Right cardiac atrium (tissue), 5 donors: ENCODE data around the gene FAM241A. TPM values are rescaled to one million over a fixed set of nuclear protein-coding genes. Genes with fewer than 3 reads are reported as not detected.
A peak's percentile ranks its signal among the peaks of the same experiment; 100 is the strongest.
"Not testable (repeated sequence)": the region's sequence is repeated elsewhere in the genome, so short reads cannot be mapped to it uniquely, and the experiment has no call there.

ENCODE experiments used
- ATAC-seq, 2 donors: fragments of 200-7000 bp; cut with Tn5 transposase; one replicate each; pipeline versions ENCODE4 v1.8.0 to v1.9.1; 2020; ENCODE audit warnings: moderate library complexity in 2 of 2, mild to moderate bottlenecking in 1 of 2
- DNase-seq, 3 donors: peaks; one replicate each; pipeline ENCODE4 v3.0.0-alpha.2; 2020
- H3K27ac ChIP-seq: one replicate; pipeline ENCODE4 v1.5.1; 2013; ENCODE audit warnings: mild to moderate bottlenecking, low read length, control low read depth, moderate library complexity
- H3K27me3 ChIP-seq: one replicate; pipeline ENCODE4 v1.6.1; 2013; ENCODE audit not compliant: control insufficient read depth, insufficient read depth
- H3K4me1 ChIP-seq: one replicate; pipeline ENCODE4 v1.6.1; 2013; ENCODE audit warnings: low read length; ENCODE audit not compliant: control insufficient read depth, insufficient read depth
- H3K4me3 ChIP-seq: one replicate; pipeline ENCODE4 v1.5.1; 2013; ENCODE audit warnings: low read length, control low read depth
- H3K9me3 ChIP-seq: one replicate; pipeline ENCODE4 v1.6.1; 2013; ENCODE audit warnings: low read length; ENCODE audit not compliant: control insufficient read depth
- WGBS: extraction: QIAGEN DNeasy Blood & Tissue Kit; methylation state at CpG from one replicate; pipeline ENCODE4 v1.1.7; 2013; 5-methylcytosine and 5-hydroxymethylcytosine counted together
- intact Hi-C, 4 donors: fragments of 100-400 bp; cut with DNase I; formaldehyde crosslinking; loops; one replicate each; pipeline versions ENCODE4 v1.11.0 to v1.14.0; 2022 to 2023
- polyA plus RNA-seq: library from polyadenylated mRNA; stranded (reverse); fragments of 200-250 nt; gene quantifications from one replicate; pipeline ENCODE4 v1.2.3, GENCODE V29; 2013
- total RNA-seq, 4 donors: library from RNA; stranded (reverse); fragmentation: NEBNext Ultra II Directional; extraction: Animal tissue kit (Norgen Biotek cat#: 25700); gene quantifications; one replicate each; pipeline ENCODE4 v1.2.1, GENCODE V29; 2021
- donor health status: healthy with polysubstance abuse.
- donor health status: DM: no; HTN: yes; CAD: no.
- donor health status: DM: no; HTN: no; CAD: no.
- donor health status: DM: no; HTN: yes; CAD: no; lungs with severe emphysema.
- donor health status: DM: yes; HTN: yes; CAD: no.

The FAM241A gene
- total and polyA plus RNA-seq, 5 donors, result 4.8 to 7.9 (median 6.8) TPM

DNA sequence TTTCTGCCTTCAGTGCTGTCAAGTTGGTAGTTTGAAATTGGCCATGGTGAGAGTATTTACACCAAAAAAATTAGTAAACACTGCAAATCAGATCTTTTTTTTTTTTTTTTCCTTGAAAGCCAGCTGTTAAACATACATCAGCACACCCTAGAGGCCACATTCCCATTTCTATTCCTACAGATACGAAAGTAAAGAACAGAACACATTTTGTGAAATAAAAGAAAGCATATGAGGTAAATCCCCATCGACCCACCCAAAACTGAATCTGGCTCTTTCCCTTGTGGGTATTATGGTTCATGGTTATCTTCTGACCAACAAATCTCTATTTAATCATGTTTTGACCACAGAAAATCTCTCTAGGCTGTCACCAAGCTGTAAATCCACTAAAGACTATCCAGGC lies 44.5 kb downstream of the FAM241A start:
- Histone ChIP-seq H3K4me3 (no peak overlapping the region), H3K27me3 (no peaks in the 10 kb centered on the region), H3K4me1 (no peaks in the 10 kb centered on the region), H3K9me3 (no peaks in the 10 kb centered on the region), H3K27ac (no peak overlapping the region)
- no peak for DNase-seq
- ATAC-seq, result no peak
- 56% methylated on average over 2 of the region's 2 CpGs for WGBS
- intact Hi-C loops, result no loop called here

GRCh38 chr4:112190684-112191083 lies 45.4 kb downstream of the FAM241A start:
- intact Hi-C loops, result no loop called here
- WGBS, result 86% methylated on average over 8 of the region's 8 CpGs
- DNase-seq (no peak), ATAC-seq (no peak)
- H3K27me3 ChIP-seq, result no peaks in the 10 kb centered on the region
- H3K4me3 ChIP-seq, result no peak overlapping the region
- H3K27ac ChIP-seq, result no peak overlapping the region
- no peaks in the 10 kb centered on the region for H3K4me1 ChIP-seq
- H3K9me3 ChIP-seq, result no peaks in the 10 kb centered on the region

DNA sequence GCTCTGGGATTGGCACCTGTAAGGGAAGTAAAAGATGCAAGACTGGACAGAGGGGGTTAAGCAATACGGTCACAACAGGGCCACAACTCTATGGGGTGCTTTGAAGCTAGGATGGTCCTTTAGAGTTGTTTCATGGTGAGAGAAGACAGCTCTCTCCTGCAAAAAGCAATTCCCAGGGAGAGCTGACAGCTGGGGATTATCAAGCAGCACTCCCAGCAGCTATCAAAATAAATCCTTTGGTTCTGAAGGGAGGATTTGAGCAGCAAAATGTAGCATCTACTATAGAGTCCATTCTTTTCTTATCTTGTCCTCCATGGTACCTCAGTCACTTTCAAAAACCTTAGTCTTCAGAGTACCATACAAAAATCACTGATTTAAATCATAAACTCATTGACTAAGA lies 51.2 kb downstream of the FAM241A start:
- intact Hi-C loops, result no loop called here
- DNase-seq (no peak), ATAC-seq (no peak)
- Histone ChIP-seq H3K4me1 (no peaks in the 10 kb centered on the region), H3K4me3 (no peak overlapping the region), H3K27me3 (no peaks in the 10 kb centered on the region), H3K9me3 (no peaks in the 10 kb centered on the region), H3K27ac (no peak overlapping the region)
- 35% methylated on average over 1 of the region's 1 CpG for WGBS

GRCh38 chr4:112199041-112199440 lies 53.8 kb downstream of the FAM241A start:
- DNase-seq, result no peak
- 63% methylated on average over 1 of the region's 1 CpG for WGBS
- H3K4me1 ChIP-seq, result no peaks in the 10 kb centered on the region
- H3K27ac ChIP-seq, result no peak overlapping the region
- no peak overlapping the region for H3K4me3 ChIP-seq
- intact Hi-C loops, result no loop called here
- H3K27me3 ChIP-seq, result no peaks in the 10 kb centered on the region
- no peaks in the 10 kb centered on the region for H3K9me3 ChIP-seq
- ATAC-seq, result no peak

GRCh38 chr4:112201915-112202505 lies 56.8 kb downstream of the FAM241A start:
- no peaks in the 10 kb centered on the region for H3K4me1 ChIP-seq
- WGBS, result 76% methylated on average over 4 of the region's 4 CpGs
- DNase-seq, result no peak
- no peak for ATAC-seq
- no peak overlapping the region for H3K4me3 ChIP-seq
- intact Hi-C loops, result no loop called here
- H3K9me3 ChIP-seq, result no peaks in the 10 kb centered on the region
- no peaks in the 10 kb centered on the region for H3K27me3 ChIP-seq
- H3K27ac ChIP-seq, result no peak overlapping the region

- Histone ChIP-seq H3K9me3 (no peaks in the 10 kb centered on the region), H3K27me3 (no peaks in the 10 kb centered on the region), H3K4me1 (no peaks in the 10 kb centered on the region), H3K27ac (no peak overlapping the region), H3K4me3 (no peak overlapping the region)
- intact Hi-C loops, result no loop called here
- DNase-seq (no peak), ATAC-seq (no peak)
- 92% methylated on average over 1 of the region's 1 CpG for WGBS
These were observed 58.3 kb downstream of the FAM241A start for GRCh38 chr4:112203593-112203992.

DNA sequence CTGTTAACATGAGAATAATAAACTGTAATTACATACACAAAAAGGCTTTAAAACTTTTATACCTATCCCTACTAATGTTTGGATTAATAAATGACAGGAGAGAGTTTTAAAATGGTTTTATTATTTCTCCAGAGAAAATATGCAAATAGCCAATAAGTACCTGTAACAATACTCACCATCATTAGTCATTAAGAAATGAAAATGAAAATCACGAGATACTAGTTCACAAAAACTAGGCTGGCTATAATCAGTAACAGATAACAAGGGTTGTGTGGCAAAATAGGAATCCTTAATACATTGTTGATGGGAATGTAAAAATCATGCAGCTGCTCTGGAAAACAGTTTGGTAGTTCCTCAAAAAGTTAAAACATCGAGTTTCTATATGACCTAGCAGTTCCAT lies 61.2 kb downstream of the FAM241A start:
- no peaks in the 10 kb centered on the region for H3K27me3 ChIP-seq
- WGBS, result 59% methylated on average over 2 of the region's 2 CpGs
- no peak overlapping the region for H3K27ac ChIP-seq
- DNase-seq, result no peak
- H3K4me1 ChIP-seq, result no peaks in the 10 kb centered on the region
- intact Hi-C loops, result no loop called here
- no peak overlapping the region for H3K4me3 ChIP-seq
- H3K9me3 ChIP-seq, result no peaks in the 10 kb centered on the region
- ATAC-seq, result no peak

DNA sequence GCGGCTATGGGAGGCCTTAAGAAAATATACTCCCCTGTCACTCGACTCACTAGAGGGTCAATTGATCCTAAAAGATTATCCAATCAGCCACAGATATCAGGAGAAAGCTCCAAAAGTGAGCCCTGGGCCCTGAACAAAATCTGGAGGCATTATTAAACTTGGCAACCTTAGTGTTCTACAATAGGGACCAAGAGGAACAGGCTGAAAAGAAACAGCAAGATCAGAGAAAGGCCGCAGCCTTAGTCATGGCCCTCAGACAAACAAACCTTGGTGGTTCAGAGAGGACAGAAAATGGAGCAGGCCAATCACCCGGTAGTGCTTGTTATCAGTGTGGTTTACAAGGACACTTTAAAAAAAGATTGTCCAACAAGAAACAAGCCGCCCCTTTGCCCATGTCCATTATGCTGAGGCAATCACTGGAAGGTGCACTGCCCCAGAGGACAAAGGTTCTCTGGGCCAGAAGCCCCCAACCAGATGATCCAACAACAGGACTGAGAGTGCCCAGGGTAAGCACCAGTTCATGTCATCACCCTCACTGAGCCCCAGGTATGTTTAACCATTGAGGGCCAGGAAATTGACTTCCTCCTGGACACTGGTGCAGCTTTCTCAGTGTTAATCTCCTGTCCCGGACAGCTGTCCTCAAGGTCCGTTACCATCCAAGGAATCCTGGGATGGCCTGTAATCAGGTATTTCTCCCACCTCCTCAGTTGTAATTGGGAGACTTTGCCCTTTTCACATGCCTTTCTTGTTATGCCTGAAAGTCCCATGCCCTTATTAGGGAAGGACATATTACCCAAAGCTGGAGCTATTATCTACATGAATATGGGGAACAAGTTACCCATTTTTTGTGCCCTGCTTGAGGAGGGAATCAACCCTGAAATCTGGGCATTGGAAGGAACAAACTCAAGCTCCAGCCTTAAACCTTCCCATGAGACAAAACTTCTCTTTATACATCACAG lies 63.2 kb downstream of the FAM241A start:
- DNase-seq, intact Hi-C loops, H3K27ac ChIP-seq, H3K4me3 ChIP-seq, H3K9me3 ChIP-seq, H3K27me3 ChIP-seq, H3K4me1 ChIP-seq, ATAC-seq: not testable (repeated sequence)
- WGBS, result 84% methylated on average over 7 of the region's 7 CpGs

DNA sequence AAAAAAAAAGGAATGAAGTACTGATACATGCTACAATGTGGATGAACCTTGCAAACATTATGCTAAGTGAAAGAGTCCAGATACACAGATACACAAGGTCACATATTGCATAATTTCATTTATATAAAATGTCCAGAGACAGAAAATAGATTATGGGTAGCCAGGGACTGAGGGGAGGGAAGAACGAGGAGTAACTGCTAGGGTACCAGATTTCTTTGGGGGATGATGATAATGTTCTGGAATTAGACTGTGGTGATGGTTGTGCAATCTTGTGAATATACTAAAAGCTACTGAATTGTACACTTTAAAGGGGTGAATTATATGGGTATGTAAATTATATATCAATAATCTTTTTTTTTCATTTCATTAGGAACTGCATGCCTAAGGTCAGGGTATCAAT lies 65.5 kb downstream of the FAM241A start:
- Histone ChIP-seq H3K9me3 (no peaks in the 10 kb centered on the region), H3K4me3 (no peak overlapping the region), H3K27ac (no peak overlapping the region), H3K4me1 (no peaks in the 10 kb centered on the region), H3K27me3 (no peaks in the 10 kb centered on the region)
- no peak for ATAC-seq
- DNase-seq, result no peak
- intact Hi-C loops, result no loop called here
- WGBS, result 77% methylated on average over 1 of the region's 1 CpG

GRCh38 chr4:112213091-112213490 lies 67.8 kb downstream of the FAM241A start:
- peak in 1 of 3 donors; percentile 50 for DNase-seq
- Histone ChIP-seq H3K4me1 (no peaks in the 10 kb centered on the region), H3K4me3 (no peak overlapping the region), H3K27me3 (no peaks in the 10 kb centered on the region), H3K27ac (no peak overlapping the region), H3K9me3 (no peaks in the 10 kb centered on the region)
- no peak for ATAC-seq
- WGBS, result 68% methylated on average over 2 of the region's 2 CpGs
- intact Hi-C loops, result no loop called here

DNA sequence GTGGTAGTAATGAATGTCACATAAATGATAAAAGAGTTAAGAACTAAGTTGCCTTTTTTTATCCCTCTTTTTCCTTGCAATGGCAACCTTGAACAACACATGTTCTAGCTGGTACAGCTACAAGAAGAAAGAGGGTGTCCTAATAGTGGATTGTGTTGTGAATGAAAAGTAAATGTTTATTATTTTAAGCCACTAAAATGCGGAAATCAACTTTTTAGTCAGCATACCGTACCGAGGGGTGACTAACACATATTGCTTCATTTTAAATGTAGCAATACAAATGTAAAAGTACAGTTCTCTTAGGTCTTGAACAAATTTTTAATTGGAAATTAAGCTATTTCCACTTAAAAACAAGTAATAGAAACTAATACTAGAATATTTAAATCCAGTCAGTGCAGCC lies 68.6 kb downstream of the FAM241A start:
- 85% methylated on average over 3 of the region's 3 CpGs for WGBS
- no peak overlapping the region for H3K27ac ChIP-seq
- intact Hi-C loops, result no loop called here

More for the DNA sequence above, 68.6 kb downstream of the FAM241A start:
- ATAC-seq, result no peak
- no peaks in the 10 kb centered on the region for H3K9me3 ChIP-seq
- H3K4me3 ChIP-seq, result no peak overlapping the region
- H3K4me1 ChIP-seq, result no peaks in the 10 kb centered on the region
- no peak for DNase-seq
- H3K27me3 ChIP-seq, result no peaks in the 10 kb centered on the region
